Measurements from ENCODE around the gene DSCAM. TPM values are rescaled to one million over a fixed set of nuclear protein-coding genes. Genes with fewer than 3 reads are reported as not detected.

Gene DSCAM
- total and polyA plus RNA-seq, 10 of the 15 experiments (the other 5 are each of a cell fraction or from before 2014, with no cell fraction given): not detected

DNA sequence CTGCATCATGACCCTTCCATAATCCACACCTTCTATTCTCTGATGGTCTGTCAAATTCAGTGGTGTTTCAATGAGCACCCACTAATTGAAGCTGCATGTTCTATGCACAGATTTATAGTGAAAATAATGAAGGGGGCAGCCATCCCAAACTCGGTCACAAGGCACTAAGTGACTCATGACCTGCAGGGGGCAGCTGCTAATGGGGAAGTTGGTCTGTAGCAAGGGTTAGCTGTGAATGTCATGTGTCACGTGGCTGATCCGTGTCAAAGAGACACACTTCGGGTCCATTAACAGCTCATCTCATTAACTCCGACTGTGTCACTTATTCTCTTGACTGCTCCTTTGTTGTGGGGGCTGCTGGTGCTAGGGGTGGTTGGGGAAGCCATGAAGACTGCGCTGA lies 673.1 kb downstream of the DSCAM start:
- in situ Hi-C loops (cut with MboI): no loop called here
- intact Hi-C loops (cut with micrococcal nuclease; ENCODE audit: unreplicated experiment): no loop called here
- H3K27me3 ChIP-seq (replicated peaks in 1 of 2; ENCODE audit: control insufficient read depth in 2 of 2, insufficient read depth in 2 of 2, low read length in 1 of 2): no peaks in the 10 kb centered on the region

More for the DNA sequence above, 673.1 kb downstream of the DSCAM start:
- Histone ChIP-seq H3K4me2 (ENCODE audit: control insufficient read depth, insufficient read depth) (no peak overlapping the region), H3K27ac (ENCODE audit: control insufficient read depth, insufficient read depth) (no peak overlapping the region), H3K4me1 (ENCODE audit: control insufficient read depth, insufficient read depth, low read length) (no peaks in the 10 kb centered on the region), H3K36me3 (ENCODE audit: control insufficient read depth in 2 of 2, insufficient read depth in 2 of 2, low read length in 1 of 2) (no peaks in the 10 kb centered on the region), H3K79me2 (ENCODE audit: control insufficient read depth, insufficient read depth, low read length) (no peaks in the 10 kb centered on the region), H2AFZ (ENCODE audit: control insufficient read depth, low read depth, low read length) (no peak overlapping the region), H3K4me3 (no peak overlapping the region), H3K9me3 (replicated peaks; ENCODE audit: control insufficient read depth, insufficient read depth, low read length) (no peaks in the 10 kb centered on the region; the same call in 2 of the 3 replicates), H3K9ac (ENCODE audit: control insufficient read depth, insufficient read depth, low read length) (no peak overlapping the region), H4K20me1 (ENCODE audit: control insufficient read depth, insufficient read depth) (no peaks in the 10 kb centered on the region)
- ATAC-seq: no peak
- ChIA-PET SMC1A (ENCODE audit: uncharacterized antibody, unreplicated experiment) (no interaction called here), POLR2A (no interaction called here), CTCF (no interaction called here), RAD21 (ENCODE audit: unreplicated experiment) (no interaction called here)
- no TSS peak for BruUV-seq (replicated peaks)
- 0% methylated on average over 6 of the region's 6 CpGs for WGBS (ENCODE audit: insufficient coverage, insufficient replicate concordance, low lambda C conversion rate, missing lambda C conversion rate)
- FAIRE-seq: no peak
- no peak for DNase-seq (ENCODE audit: low read depth, low spot score)
- TF ChIP-seq RB1 (IDR thresholded peaks at IDR 0.05; ENCODE audit: borderline replicate concordance) (no peak), KLF5 (IDR thresholded peaks at IDR 0.05; ENCODE audit: partially characterized antibody) (no peak), SREBF1 (IDR thresholded peaks at IDR 0.05; ENCODE audit: low read length) (no peak), SIN3A (IDR thresholded peaks at IDR 0.05; ENCODE audit: low read depth, low read length) (no peak), RFX5 (IDR thresholded peaks at IDR 0.05; ENCODE audit: low read depth, low read length) (no peak), TCF12 (IDR thresholded peaks at IDR 0.05; ENCODE audit: low read depth, low read length) (no peak), RELA (IDR thresholded peaks at IDR 0.05; ENCODE audit: borderline replicate concordance, partially characterized antibody) (no peak), CHD2 (IDR thresholded peaks at IDR 0.05; ENCODE audit: borderline replicate concordance, low read depth, low read length) (no peak), DPF2 (IDR thresholded peaks at IDR 0.05) (no peak)
- TF ChIP-seq, protein P1, sequence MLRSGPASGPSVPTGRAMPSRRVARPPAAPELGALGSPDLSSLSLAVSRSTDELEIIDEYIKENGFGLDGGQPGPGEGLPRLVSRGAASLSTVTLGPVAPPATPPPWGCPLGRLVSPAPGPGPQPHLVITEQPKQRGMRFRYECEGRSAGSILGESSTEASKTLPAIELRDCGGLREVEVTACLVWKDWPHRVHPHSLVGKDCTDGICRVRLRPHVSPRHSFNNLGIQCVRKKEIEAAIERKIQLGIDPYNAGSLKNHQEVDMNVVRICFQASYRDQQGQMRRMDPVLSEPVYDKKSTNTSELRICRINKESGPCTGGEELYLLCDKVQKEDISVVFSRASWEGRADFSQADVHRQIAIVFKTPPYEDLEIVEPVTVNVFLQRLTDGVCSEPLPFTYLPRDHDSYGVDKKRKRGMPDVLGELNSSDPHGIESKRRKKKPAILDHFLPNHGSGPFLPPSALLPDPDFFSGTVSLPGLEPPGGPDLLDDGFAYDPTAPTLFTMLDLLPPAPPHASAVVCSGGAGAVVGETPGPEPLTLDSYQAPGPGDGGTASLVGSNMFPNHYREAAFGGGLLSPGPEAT (IDR thresholded peaks at IDR 0.05; ENCODE audit: low read depth): no peak
- TF ChIP-seq, protein P2, sequence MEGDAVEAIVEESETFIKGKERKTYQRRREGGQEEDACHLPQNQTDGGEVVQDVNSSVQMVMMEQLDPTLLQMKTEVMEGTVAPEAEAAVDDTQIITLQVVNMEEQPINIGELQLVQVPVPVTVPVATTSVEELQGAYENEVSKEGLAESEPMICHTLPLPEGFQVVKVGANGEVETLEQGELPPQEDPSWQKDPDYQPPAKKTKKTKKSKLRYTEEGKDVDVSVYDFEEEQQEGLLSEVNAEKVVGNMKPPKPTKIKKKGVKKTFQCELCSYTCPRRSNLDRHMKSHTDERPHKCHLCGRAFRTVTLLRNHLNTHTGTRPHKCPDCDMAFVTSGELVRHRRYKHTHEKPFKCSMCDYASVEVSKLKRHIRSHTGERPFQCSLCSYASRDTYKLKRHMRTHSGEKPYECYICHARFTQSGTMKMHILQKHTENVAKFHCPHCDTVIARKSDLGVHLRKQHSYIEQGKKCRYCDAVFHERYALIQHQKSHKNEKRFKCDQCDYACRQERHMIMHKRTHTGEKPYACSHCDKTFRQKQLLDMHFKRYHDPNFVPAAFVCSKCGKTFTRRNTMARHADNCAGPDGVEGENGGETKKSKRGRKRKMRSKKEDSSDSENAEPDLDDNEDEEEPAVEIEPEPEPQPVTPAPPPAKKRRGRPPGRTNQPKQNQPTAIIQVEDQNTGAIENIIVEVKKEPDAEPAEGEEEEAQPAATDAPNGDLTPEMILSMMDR (IDR thresholded peaks at IDR 0.05 in 2 of 3, conservative IDR thresholded peaks at IDR 0.05 in 1 of 3; ENCODE audit: control insufficient read depth in 2 of 3, extremely low read depth in 1 of 3, insufficient read depth in 1 of 3, low read depth in 3 of 3, low read length in 3 of 3): no peak

Data from GM12878 (cell line).